Left lung (tissue), 10 donors: ENCODE results near the gene SLCO2B1. TPM values are rescaled to one million over a fixed set of nuclear protein-coding genes. Genes with fewer than 3 reads are reported as not detected.
A peak's percentile ranks its signal among the peaks of the same experiment; 100 is the strongest.

Source experiments
- ATAC-seq: fragments of 200-7000 bp; cut with Tn5 transposase; one replicate; pipeline ENCODE4 v1.9.1; 2020; ENCODE audit warnings: moderate library complexity
- DNase-seq, 4 donors: peaks; one replicate each; pipeline ENCODE4 v3.0.0-alpha.2; 2013 to 2020
- H3K27ac ChIP-seq, 2 donors: fragments of 200-600 bp; sonication (generic) in 1 of 2; one replicate each; pipeline versions ENCODE4 v1.5.0 to v1.8.0; 2020 to 2021
- H3K27me3 ChIP-seq, 2 donors: fragments of 200-600 bp; sonication (generic) in 1 of 2; one replicate each; pipeline versions ENCODE4 v1.5.0 to v1.8.0; 2020 to 2021
- H3K36me3 ChIP-seq, 2 donors: fragments of 200-600 bp; sonication (generic) in 1 of 2; one replicate each; pipeline versions ENCODE4 v1.5.0 to v1.8.0; 2020 to 2021
- H3K4me1 ChIP-seq, 2 donors: fragments of 200-600 bp; one replicate each; pipeline ENCODE4 v1.8.0; 2021
- H3K4me3 ChIP-seq, 2 donors: fragments of 200-600 bp; sonication (generic) in 1 of 2; one replicate each; pipeline versions ENCODE4 v1.5.0 to v1.8.0; 2020 to 2021; ENCODE audit warnings: mild to moderate bottlenecking in 1 of 2
- H3K9me3 ChIP-seq, 2 donors: fragments of 200-600 bp; sonication (generic) in 1 of 2; one replicate each; pipeline versions ENCODE4 v1.5.0 to v1.8.0; 2020 to 2021
- CTCF ChIP-seq, 2 donors: fragments of 200-600 bp; sonication (generic) in 1 of 2; IDR thresholded peaks; one replicate each; pipeline versions ENCODE4 v1.5.0 to v1.8.0; 2021; ENCODE audit warnings: antibody characterized with exemption in 2 of 2
- intact Hi-C, 2 donors: fragments of 100-400 bp; cut with DNase I; formaldehyde crosslinking; loops; one replicate each; pipeline versions ENCODE4 v1.11.2 to v1.14.2; 2022
- polyA plus RNA-seq, 6 donors: library from polyadenylated mRNA; unstranded; fragments of 120-200 nt; gene quantifications; one replicate each; pipeline ENCODE4 v1.2.1, GENCODE V29; 2013; ENCODE audit not compliant: insufficient read length in 6 of 6
- total RNA-seq, 2 donors: library from RNA; stranded (reverse); fragmentation: NEBNext Ultra II Directional; extraction: Animal tissue kit (Norgen Biotek cat#: 25700); gene quantifications; one replicate each; pipeline ENCODE4 v1.2.1, GENCODE V29; 2021
- donor health status: DM: no; HTN: yes; CAD: no.
- donor health status: DM: no; HTN: no; CAD: no.

Gene SLCO2B1
- total and polyA plus RNA-seq, 8 donors, result 20.5 to 220 (median 27.9) TPM

DNA sequence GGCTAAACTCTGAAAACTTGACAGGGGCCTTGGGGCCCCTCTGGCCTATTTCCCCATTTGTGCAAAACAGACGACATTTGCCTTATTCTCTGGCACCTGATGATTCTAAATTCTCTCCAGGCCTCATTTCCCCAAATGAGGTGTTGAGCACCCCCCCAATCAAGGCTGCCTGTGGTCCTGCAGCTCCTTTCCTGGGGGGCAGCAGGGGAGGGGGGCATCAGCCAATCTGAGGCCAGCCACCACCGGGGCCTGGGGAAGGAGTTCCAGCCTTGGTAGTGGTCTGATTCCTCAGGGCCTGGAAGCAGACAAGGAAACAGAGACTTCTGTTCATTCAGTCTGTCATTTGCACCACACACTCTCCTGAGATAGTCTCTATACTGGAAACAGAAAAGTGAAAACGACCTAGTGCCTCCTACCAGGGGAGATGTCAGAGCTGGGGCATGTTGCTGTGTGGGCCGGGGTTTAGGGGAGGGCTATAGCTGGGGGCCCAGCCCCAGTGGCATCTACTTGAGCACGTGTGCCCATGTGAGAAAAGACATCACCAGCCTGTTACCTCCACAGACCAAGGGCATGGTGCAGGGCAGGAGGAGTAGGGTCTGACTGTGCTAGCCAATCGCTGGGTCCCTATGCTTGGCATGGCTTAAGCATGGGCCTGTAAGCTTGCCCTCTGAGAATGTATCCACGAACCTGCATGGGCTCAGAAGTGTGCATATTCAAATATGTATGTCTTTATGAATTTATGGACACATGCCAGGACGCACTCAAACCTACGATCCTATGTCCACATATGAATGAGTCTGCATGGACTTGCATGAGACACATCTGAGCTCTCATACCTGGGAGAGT lies 87.9 kb downstream of the SLCO2B1 start:
- H3K27ac ChIP-seq, result no peak overlapping the region
- intact Hi-C loops, result no loop called here
- H3K4me3 ChIP-seq, result no peak overlapping the region
- DNase-seq, result no peak
- peaks cover 37 to 80% of the 10 kb centered on the region in 2 donors for H3K27me3 ChIP-seq
- peaks cover 8 to 23% of the 10 kb centered on the region in 2 donors for H3K4me1 ChIP-seq
- no peaks in the 10 kb centered on the region for H3K36me3 ChIP-seq
- no peaks in the 10 kb centered on the region for H3K9me3 ChIP-seq
- no peak for TF ChIP-seq CTCF (IDR thresholded peaks at IDR 0.05)
- ATAC-seq, result no peak

- H3K27ac ChIP-seq, result no peak overlapping the region
- H3K36me3 ChIP-seq, result no peaks in the 10 kb centered on the region
- no peaks in the 10 kb centered on the region for H3K9me3 ChIP-seq
- TF ChIP-seq CTCF (IDR thresholded peaks at IDR 0.05), result no peak
- H3K4me3 ChIP-seq, result no peak overlapping the region
- H3K4me1 ChIP-seq, result peaks cover 8 to 23% of the 10 kb centered on the region in 2 donors
- DNase-seq, result no peak
- ATAC-seq, result no peak
- intact Hi-C loops, result no loop called here
- peaks cover 39 to 89% of the 10 kb centered on the region in 2 donors for H3K27me3 ChIP-seq
Observed at GRCh38 chr11:75239531-75240290, 88.8 kb downstream of the SLCO2B1 start.

GRCh38 chr11:75240311-75241035 lies 89.6 kb downstream of the SLCO2B1 start, which contains the start of gene TPBGL:
TSS of gene TPBGL (plus strand) at chr11:75240774. CDS start at chr11:75241050, 276 bp downstream.
- peak in 1 of 4 donors; percentile 41 for DNase-seq
- intact Hi-C loops, result no loop called here
- peaks cover 8 to 23% of the 10 kb centered on the region in 2 donors for H3K4me1 ChIP-seq
- H3K27ac ChIP-seq, result no peak within 1 kb of the TSS
- no peaks in the 10 kb centered on the region for H3K36me3 ChIP-seq
- H3K4me3 ChIP-seq, result peak within 1 kb of the TSS; percentile 15 to 44
- ATAC-seq, result no peak
- H3K9me3 ChIP-seq, result no peaks in the 10 kb centered on the region
- no peak for TF ChIP-seq CTCF (IDR thresholded peaks at IDR 0.05)
- peaks cover 39 to 93% of the 10 kb centered on the region in 2 donors for H3K27me3 ChIP-seq

- ATAC-seq (peak; percentile 99), DNase-seq (peak; percentile 84 to 98 (median 90))
- no peak overlapping the region for H3K27ac ChIP-seq
- peaks cover 39 to 85% of the 10 kb centered on the region in 2 donors for H3K27me3 ChIP-seq
- no peaks in the 10 kb centered on the region for H3K36me3 ChIP-seq
- intact Hi-C loops, result no loop called here
- TF ChIP-seq CTCF (IDR thresholded peaks at IDR 0.05), result peak; percentile 91 to 92
- H3K4me3 ChIP-seq, result peak overlapping the region; percentile 15 to 44
- H3K4me1 ChIP-seq, result peaks cover 8 to 23% of the 10 kb centered on the region in 2 donors
- no peaks in the 10 kb centered on the region for H3K9me3 ChIP-seq
Observed at GRCh38 chr11:75241036-75241905, 90.4 kb downstream of the SLCO2B1 start.
